ENCODE data around the gene C1orf174. TPM values are rescaled to one million over a fixed set of nuclear protein-coding genes. Genes with fewer than 3 reads are reported as not detected.
"Not testable (repeated sequence)": the region's sequence is repeated elsewhere in the genome, so short reads cannot be mapped to it uniquely, and the experiment has no call there.

C1orf174 gene
- total RNA-seq, 1 experiment from 2014 or later, result 21.1 TPM

- Mint-ChIP-seq H3K27me3 (ENCODE audit: unreplicated experiment) (peaks cover 53% of the 10 kb centered on the region), H3K4me1 (ENCODE audit: low read depth, unreplicated experiment) (no peaks in the 10 kb centered on the region), H3K36me3 (ENCODE audit: insufficient read depth, unreplicated experiment) (no peaks in the 10 kb centered on the region), H3K9me3 (ENCODE audit: low read depth, unreplicated experiment) (no peaks in the 10 kb centered on the region), H3K27ac (ENCODE audit: unreplicated experiment) (no peak overlapping the region), H3K4me3 (ENCODE audit: low read depth, unreplicated experiment) (no peak overlapping the region)
- no peak for DNase-seq
- CTCF ChIA-PET, result no interaction called here
- intact Hi-C loops (cut with micrococcal nuclease; ENCODE audit: unreplicated experiment), result no loop called here
- no peak for TF ChIP-seq CTCF (IDR thresholded peaks at IDR 0.05; ENCODE audit: unreplicated experiment)
- no TSS peak for BruUV-seq (replicated peaks)
These were observed 21.7 kb upstream of the C1orf174 start for GRCh38 chr1:3921765-3922164.

GRCh38 chr1:3919706-3920105, 19.6 kb upstream of the C1orf174 start:
- H3K9me3 Mint-ChIP-seq (ENCODE audit: low read depth, unreplicated experiment), result no peaks in the 10 kb centered on the region
- intact Hi-C loops (cut with micrococcal nuclease; ENCODE audit: unreplicated experiment), result no loop called here
- TF ChIP-seq CTCF (IDR thresholded peaks at IDR 0.05; ENCODE audit: unreplicated experiment), result no peak
- no peak overlapping the region for H3K4me3 Mint-ChIP-seq (ENCODE audit: low read depth, unreplicated experiment)
- CTCF ChIA-PET, result no interaction called here
- peaks cover 35% of the 10 kb centered on the region for H3K27me3 Mint-ChIP-seq (ENCODE audit: unreplicated experiment)
- DNase-seq, result no peak
- H3K27ac Mint-ChIP-seq (ENCODE audit: unreplicated experiment), result no peak overlapping the region
- no peaks in the 10 kb centered on the region for H3K36me3 Mint-ChIP-seq (ENCODE audit: insufficient read depth, unreplicated experiment)
- BruUV-seq (replicated peaks), result no TSS peak
- no peaks in the 10 kb centered on the region for H3K4me1 Mint-ChIP-seq (ENCODE audit: low read depth, unreplicated experiment)

- no peaks in the 10 kb centered on the region for H3K9me3 Mint-ChIP-seq (ENCODE audit: low read depth, unreplicated experiment)
- no peaks in the 10 kb centered on the region for H3K4me1 Mint-ChIP-seq (ENCODE audit: low read depth, unreplicated experiment)
- H3K27me3 Mint-ChIP-seq (ENCODE audit: unreplicated experiment), result peaks cover 35% of the 10 kb centered on the region
- no peak overlapping the region for H3K4me3 Mint-ChIP-seq (ENCODE audit: low read depth, unreplicated experiment)
- BruUV-seq (replicated peaks), result no TSS peak
- intact Hi-C loops (cut with micrococcal nuclease; ENCODE audit: unreplicated experiment), result no loop called here
- H3K27ac Mint-ChIP-seq (ENCODE audit: unreplicated experiment), result no peak overlapping the region
- no peak for DNase-seq
- H3K36me3 Mint-ChIP-seq (ENCODE audit: insufficient read depth, unreplicated experiment), result no peaks in the 10 kb centered on the region
- CTCF ChIA-PET, result no interaction called here
- TF ChIP-seq CTCF (IDR thresholded peaks at IDR 0.05; ENCODE audit: unreplicated experiment), result no peak
These were observed 19.0 kb upstream of the C1orf174 start for GRCh38 chr1:3918966-3919611.

DNA sequence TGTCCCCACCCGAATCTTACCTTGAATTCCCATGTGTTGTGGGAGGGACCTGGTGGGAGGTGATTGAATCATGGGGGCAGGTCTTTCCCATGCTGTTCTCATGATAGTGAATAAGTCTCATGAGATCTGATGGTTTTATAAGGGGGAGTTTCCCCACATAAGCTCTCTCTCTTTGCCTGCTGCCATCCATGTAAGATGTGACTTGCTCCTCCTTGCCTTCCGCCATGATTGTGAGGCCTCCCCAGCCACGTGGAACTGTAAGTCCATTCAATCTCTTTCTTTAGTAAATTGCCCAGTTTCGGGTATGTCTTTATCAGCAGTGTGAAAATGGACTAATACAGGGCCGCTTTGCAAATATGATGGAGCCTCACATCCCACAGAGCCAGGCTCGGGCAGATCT, 18.3 kb upstream of the C1orf174 start:
- H3K9me3 Mint-ChIP-seq (ENCODE audit: low read depth, unreplicated experiment); BruUV-seq (replicated peaks); DNase-seq; H3K27ac Mint-ChIP-seq (ENCODE audit: unreplicated experiment); intact Hi-C loops (cut with micrococcal nuclease; ENCODE audit: unreplicated experiment); CTCF ChIA-PET; H3K36me3 Mint-ChIP-seq (ENCODE audit: insufficient read depth, unreplicated experiment); H3K4me1 Mint-ChIP-seq (ENCODE audit: low read depth, unreplicated experiment); H3K4me3 Mint-ChIP-seq (ENCODE audit: low read depth, unreplicated experiment): not testable (repeated sequence)
- H3K27me3 Mint-ChIP-seq (ENCODE audit: unreplicated experiment), result peaks cover 30% of the 10 kb centered on the region

- CTCF ChIA-PET, result no interaction called here
- H3K4me3 Mint-ChIP-seq (ENCODE audit: low read depth, unreplicated experiment), result no peak overlapping the region
- H3K9me3 Mint-ChIP-seq (ENCODE audit: low read depth, unreplicated experiment), result no peaks in the 10 kb centered on the region
- H3K27me3 Mint-ChIP-seq (ENCODE audit: unreplicated experiment), result peaks cover 24% of the 10 kb centered on the region
- intact Hi-C loops (cut with micrococcal nuclease; ENCODE audit: unreplicated experiment), result no loop called here
- no peak overlapping the region for H3K27ac Mint-ChIP-seq (ENCODE audit: unreplicated experiment)
- no peaks in the 10 kb centered on the region for H3K36me3 Mint-ChIP-seq (ENCODE audit: insufficient read depth, unreplicated experiment)
- TF ChIP-seq CTCF (IDR thresholded peaks at IDR 0.05; ENCODE audit: unreplicated experiment), result no peak
- H3K4me1 Mint-ChIP-seq (ENCODE audit: low read depth, unreplicated experiment), result no peaks in the 10 kb centered on the region
- DNase-seq, result no peak
- BruUV-seq (replicated peaks), result no TSS peak
These were observed 17.7 kb upstream of the C1orf174 start for GRCh38 chr1:3917761-3918160.

Data from Calu3 (cell line).